Measurements from ENCODE around the gene FCGR2B. TPM values are rescaled to one million over a fixed set of nuclear protein-coding genes. Genes with fewer than 3 reads are reported as not detected.

The FCGR2B gene
- total RNA-seq, 1 donor from 2014 or later, result 30.7 TPM

DNA sequence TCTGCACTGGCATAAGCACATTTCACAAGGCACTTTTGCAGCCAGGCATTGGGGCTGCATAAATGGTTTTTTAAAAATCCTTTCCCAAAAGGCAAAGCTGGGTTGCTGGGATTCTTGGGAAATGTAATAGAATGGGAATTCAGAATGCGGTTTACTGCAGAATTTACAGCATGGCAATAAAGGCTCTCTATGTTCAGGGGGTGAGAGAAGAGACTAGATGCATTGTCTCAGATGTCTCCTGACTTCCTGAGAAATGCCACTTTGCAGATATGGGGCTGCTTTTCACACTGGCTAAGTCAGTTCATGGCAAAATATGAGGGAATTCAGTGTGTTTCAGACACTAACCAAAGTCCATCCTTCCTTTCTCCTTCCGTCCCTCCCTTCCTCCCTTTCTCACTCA is 13.5 kb downstream of the FCGR2B start:
- no peaks in the 10 kb centered on the region for H3K9me3 ChIP-seq
- no peak for DNase-seq

GRCh38 chr1:161676958-161677689 is 14.2 kb downstream of the FCGR2B start:
- TF ChIP-seq, protein P1, sequence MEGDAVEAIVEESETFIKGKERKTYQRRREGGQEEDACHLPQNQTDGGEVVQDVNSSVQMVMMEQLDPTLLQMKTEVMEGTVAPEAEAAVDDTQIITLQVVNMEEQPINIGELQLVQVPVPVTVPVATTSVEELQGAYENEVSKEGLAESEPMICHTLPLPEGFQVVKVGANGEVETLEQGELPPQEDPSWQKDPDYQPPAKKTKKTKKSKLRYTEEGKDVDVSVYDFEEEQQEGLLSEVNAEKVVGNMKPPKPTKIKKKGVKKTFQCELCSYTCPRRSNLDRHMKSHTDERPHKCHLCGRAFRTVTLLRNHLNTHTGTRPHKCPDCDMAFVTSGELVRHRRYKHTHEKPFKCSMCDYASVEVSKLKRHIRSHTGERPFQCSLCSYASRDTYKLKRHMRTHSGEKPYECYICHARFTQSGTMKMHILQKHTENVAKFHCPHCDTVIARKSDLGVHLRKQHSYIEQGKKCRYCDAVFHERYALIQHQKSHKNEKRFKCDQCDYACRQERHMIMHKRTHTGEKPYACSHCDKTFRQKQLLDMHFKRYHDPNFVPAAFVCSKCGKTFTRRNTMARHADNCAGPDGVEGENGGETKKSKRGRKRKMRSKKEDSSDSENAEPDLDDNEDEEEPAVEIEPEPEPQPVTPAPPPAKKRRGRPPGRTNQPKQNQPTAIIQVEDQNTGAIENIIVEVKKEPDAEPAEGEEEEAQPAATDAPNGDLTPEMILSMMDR (IDR thresholded peaks at IDR 0.05), result no peak
- no peaks in the 10 kb centered on the region for H3K9me3 ChIP-seq
- no peaks in the 10 kb centered on the region for H3K27me3 ChIP-seq
- intact Hi-C loops (cut with DNase I), result no loop called here
- H3K36me3 ChIP-seq, result no peaks in the 10 kb centered on the region
- no peak for DNase-seq
- no peak overlapping the region for H3K27ac ChIP-seq
- no peak overlapping the region for H3K4me3 ChIP-seq
- H3K4me1 ChIP-seq, result no peaks in the 10 kb centered on the region
- no peak for ATAC-seq

More for the DNA sequence above, 13.5 kb downstream of the FCGR2B start:
- Histone ChIP-seq H3K4me1 (no peaks in the 10 kb centered on the region), H3K36me3 (no peaks in the 10 kb centered on the region), H3K4me3 (no peak overlapping the region), H3K27ac (no peak overlapping the region), H3K27me3 (no peaks in the 10 kb centered on the region)
- intact Hi-C loops (cut with DNase I), result no loop called here
- TF ChIP-seq, protein P1 (IDR thresholded peaks at IDR 0.05), result no peak
- ATAC-seq, result no peak

- Histone ChIP-seq H3K9me3 (no peaks in the 10 kb centered on the region), H3K4me3 (no peak overlapping the region), H3K4me1 (no peaks in the 10 kb centered on the region), H3K36me3 (no peaks in the 10 kb centered on the region), H3K27me3 (no peaks in the 10 kb centered on the region), H3K27ac (no peak overlapping the region)
- intact Hi-C loops (cut with DNase I), result no loop called here
- TF ChIP-seq, protein P1 (IDR thresholded peaks at IDR 0.05), result no peak
- DNase-seq (no peak), ATAC-seq (no peak)
Observed at GRCh38 chr1:161678500-161678899, 15.6 kb downstream of the FCGR2B start.

GRCh38 chr1:161681879-161682278 is 18.9 kb downstream of the FCGR2B start:
- Histone ChIP-seq H3K4me3 (no peak overlapping the region), H3K27ac (no peak overlapping the region), H3K27me3 (no peaks in the 10 kb centered on the region), H3K36me3 (no peaks in the 10 kb centered on the region), H3K9me3 (no peaks in the 10 kb centered on the region), H3K4me1 (no peaks in the 10 kb centered on the region)
- intact Hi-C loops (cut with DNase I), result no loop called here
- TF ChIP-seq, protein P1 (IDR thresholded peaks at IDR 0.05), result no peak
- no peak for DNase-seq
- ATAC-seq, result no peak

DNA sequence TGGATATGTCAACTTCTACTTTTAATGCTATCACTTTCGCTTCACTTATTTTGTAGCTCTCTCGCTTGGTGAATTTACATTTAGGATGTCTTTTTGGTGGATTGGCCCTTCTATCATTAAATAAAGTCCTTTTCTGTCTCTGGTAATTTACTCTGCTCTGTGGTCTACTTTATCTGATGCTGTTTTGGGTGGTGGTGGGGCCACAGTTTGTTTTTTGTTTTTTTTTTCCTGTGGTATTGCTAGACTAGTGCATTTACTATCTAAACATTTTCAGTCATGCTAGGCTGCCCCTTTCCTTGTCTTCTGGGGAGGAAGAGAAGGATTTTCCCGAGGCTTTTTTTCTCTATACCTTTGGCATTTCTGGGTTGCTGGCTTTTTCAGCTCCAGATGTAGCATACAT is 26.0 kb downstream of the FCGR2B start:
- Histone ChIP-seq H3K27ac (no peak overlapping the region), H3K9me3 (no peaks in the 10 kb centered on the region), H3K4me1 (no peaks in the 10 kb centered on the region), H3K27me3 (peaks cover 5% of the 10 kb centered on the region), H3K4me3 (no peak overlapping the region), H3K36me3 (no peaks in the 10 kb centered on the region)
- intact Hi-C loops (cut with DNase I), result no loop called here
- ATAC-seq, result no peak
- TF ChIP-seq, protein P1 (IDR thresholded peaks at IDR 0.05), result no peak
- DNase-seq, result no peak

All from upper lobe of right lung (tissue), 1 donor.